ENCODE measurements around the gene TMPRSS11F.
"Not testable (repeated sequence)": the region's sequence is repeated elsewhere in the genome, so short reads cannot be mapped to it uniquely, and the experiment has no call there.

The TMPRSS11F gene
- long read RNA-seq, donor 1 = 0 reads
- long read RNA-seq, donor 2 = 0 reads
- long read RNA-seq, donor 3 = 0 reads
- long read RNA-seq, donor 4 = 0 reads
- long read RNA-seq, donor 5 = 0 reads
- long read RNA-seq, donor 6 = 0 reads
- long read RNA-seq, donor 7 = 0 reads
- long read RNA-seq, donor 8 = 0 reads

GRCh38 chr4:68129793-68130192 is at the start of gene TMPRSS11F:
TSS of gene TMPRSS11F (minus strand) at chr4:68129869. CDS start at chr4:68129820, 49 bp downstream.
- no peak for DNase-seq

GRCh38 chr4:68176904-68177303 is 47.2 kb upstream of the TMPRSS11F start:
- DNase-seq = no peak

- DNase-seq = no peak
Measured at GRCh38 chr4:68176500-68176899, 46.8 kb upstream of the TMPRSS11F start.

- DNase-seq = peak; percentile 11
Measured at GRCh38 chr4:68175562-68176155, 46.0 kb upstream of the TMPRSS11F start.

- not testable (repeated sequence) for DNase-seq
Measured at GRCh38 chr4:68174389-68174788, 44.7 kb upstream of the TMPRSS11F start.

GRCh38 chr4:68172147-68172546 is 42.5 kb upstream of the TMPRSS11F start:
- DNase-seq = not testable (repeated sequence)

GRCh38 chr4:68167706-68168105 is 38.0 kb upstream of the TMPRSS11F start:
- no peak for DNase-seq

GRCh38 chr4:68167166-68167565 is 37.5 kb upstream of the TMPRSS11F start:
- DNase-seq = no peak

- no peak for DNase-seq
Measured at GRCh38 chr4:68163754-68164153, 34.1 kb upstream of the TMPRSS11F start.

- no peak for DNase-seq
Measured at GRCh38 chr4:68162196-68162595, 32.5 kb upstream of the TMPRSS11F start.

- DNase-seq = no peak
Measured at GRCh38 chr4:68152411-68152810, 22.7 kb upstream of the TMPRSS11F start.

- DNase-seq = no peak
Measured at GRCh38 chr4:68148800-68149685, 19.4 kb upstream of the TMPRSS11F start.

- DNase-seq = no peak
Measured at GRCh38 chr4:68147079-68147478, 17.4 kb upstream of the TMPRSS11F start.

- no peak for DNase-seq
Measured at GRCh38 chr4:68145261-68145660, 15.6 kb upstream of the TMPRSS11F start.

GRCh38 chr4:68141852-68142251 is 12.2 kb upstream of the TMPRSS11F start:
- DNase-seq = no peak

GRCh38 chr4:68132342-68132741 is 2.7 kb upstream of the TMPRSS11F start:
- DNase-seq = no peak

GRCh38 chr4:68124262-68124661 is 5.4 kb downstream of the TMPRSS11F start:
- DNase-seq = no peak

- no peak for DNase-seq
Measured at GRCh38 chr4:68123525-68123924, 6.1 kb downstream of the TMPRSS11F start.

- DNase-seq = no peak
Measured at GRCh38 chr4:68119921-68120320, 9.7 kb downstream of the TMPRSS11F start.

- DNase-seq = no peak
Measured at GRCh38 chr4:68110441-68110840, 19.2 kb downstream of the TMPRSS11F start.

GRCh38 chr4:68109868-68110267 is 19.8 kb downstream of the TMPRSS11F start:
- no peak for DNase-seq

GRCh38 chr4:68082758-68083157 is 46.9 kb downstream of the TMPRSS11F start:
- DNase-seq = no peak

- DNase-seq = no peak
Measured at GRCh38 chr4:68079928-68080327, 49.7 kb downstream of the TMPRSS11F start.
